ENCODE measurements around the gene PCCA.

- no peak for TF ChIP-seq CTCF (IDR thresholded peaks at IDR 0.05)
- no peak for TF ChIP-seq EP300 (IDR thresholded peaks at IDR 0.05; ENCODE audit: borderline replicate concordance in 1 of 2, low read depth in 1 of 2, low read length in 1 of 2)
- TF ChIP-seq ZBTB33 (IDR thresholded peaks at IDR 0.05; ENCODE audit: borderline replicate concordance, low read depth) = no peak
- TF ChIP-seq GABPA (IDR thresholded peaks at IDR 0.05; ENCODE audit: low read depth) = no peak
- no peak for TF ChIP-seq REST (IDR thresholded peaks at IDR 0.05; ENCODE audit: low read depth, low read length)
- no peak for TF ChIP-seq USF2 (IDR thresholded peaks at IDR 0.05; ENCODE audit: borderline replicate concordance, low read depth, low read length)
- no peak for TF ChIP-seq NFIC (IDR thresholded peaks at IDR 0.05; ENCODE audit: borderline replicate concordance)
- no peak for TF ChIP-seq POLR2AphosphoS5 (IDR thresholded peaks at IDR 0.05; ENCODE audit: low read depth, low read length)
- TF ChIP-seq MAX (IDR thresholded peaks at IDR 0.05; ENCODE audit: low read depth) = no peak
- no peak for TF ChIP-seq YY1 (IDR thresholded peaks at IDR 0.05; ENCODE audit: low read depth)
Observed at GRCh38 chr13:100090861-100091260, 2.0 kb downstream of the PCCA start.
